ENCODE measurements around the gene ERBB4.

DNA sequence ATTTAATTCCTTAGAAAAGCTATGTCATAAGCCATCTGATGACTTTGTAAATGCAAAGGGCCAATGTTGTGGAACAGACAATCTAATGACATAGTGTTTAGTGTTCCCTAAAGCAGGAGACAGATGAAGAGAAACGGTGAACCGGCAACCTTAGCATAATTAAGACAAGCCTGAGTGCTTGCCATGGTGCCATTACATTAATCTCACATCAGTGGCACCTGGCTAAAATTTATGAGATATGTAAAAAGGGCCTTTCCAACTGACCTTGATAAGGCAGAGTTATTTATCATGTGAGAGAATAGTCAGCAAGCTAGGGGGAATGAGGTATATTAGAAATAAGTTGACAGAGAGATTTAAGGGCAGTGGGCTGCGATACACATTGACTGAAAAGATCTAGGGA lies 261.8 kb downstream of the ERBB4 start:
- TF ChIP-seq GATA3 (IDR thresholded peaks at IDR 0.05; ENCODE audit: low read depth, low read length) = no peak
- no peak for TF ChIP-seq GATA2 (IDR thresholded peaks at IDR 0.05; ENCODE audit: low read depth, low read length)

Measured in SH-SY5Y (cell line).